ACC112 (cell line): ENCODE measurements around the gene PGLYRP4.

Experiments used
- H2AFZ ChIP-seq: fragments of 200-600 bp; sonication (generic); one replicate; pipeline ENCODE4 v1.6.0; 2017; ENCODE audit warnings: antibody characterized with exemption, low read length; ENCODE audit not compliant: unreplicated experiment
- H3K27ac ChIP-seq: fragments of 200-600 bp; sonication (generic); 2 replicates; pipeline ENCODE4 v1.5.1; 2014; ENCODE audit warnings: low read depth, mild to moderate bottlenecking, antibody characterized with exemption, low read length, moderate library complexity
- H3K27me3 ChIP-seq: fragments of 200-600 bp; sonication (generic); 2 replicates; pipeline ENCODE4 v1.6.1; 2014; ENCODE audit warnings: mild to moderate bottlenecking, antibody characterized with exemption, low read length, moderate library complexity, mixed read lengths; ENCODE audit not compliant: insufficient read depth
- H3K36me3 ChIP-seq: fragments of 200-600 bp; sonication (generic); 2 replicates; pipeline ENCODE4 v1.6.1; 2016; ENCODE audit warnings: mild to moderate bottlenecking, antibody characterized with exemption, low read length, moderate library complexity, mixed read lengths; ENCODE audit not compliant: insufficient read depth
- H3K4me1 ChIP-seq: fragments of 200-600 bp; sonication (generic); one replicate; pipeline ENCODE4 v1.6.1; 2016; ENCODE audit warnings: low read length, mixed read lengths; ENCODE audit not compliant: insufficient read depth, unreplicated experiment, control insufficient read depth
- H3K4me3 ChIP-seq: fragments of 200-600 bp; sonication (generic); 2 replicates; pipeline ENCODE4 v1.5.1; 2014; ENCODE audit warnings: mild to moderate bottlenecking, low read depth, low read length
- H3K79me2 ChIP-seq: fragments of 200-600 bp; sonication (generic); one replicate; pipeline ENCODE4 v1.6.0; 2016; ENCODE audit warnings: low read length; ENCODE audit not compliant: control insufficient read depth, unreplicated experiment, insufficient read depth

Gene PGLYRP4

GRCh38 chr1:153307221-153307600 lies 41.4 kb downstream of the PGLYRP4 start:
- Histone ChIP-seq H3K27me3 (no peaks in the 10 kb centered on the region; the same call in 1 of the 2 replicates), H3K27ac (no peak overlapping the region), H3K4me3 (no peak overlapping the region), H3K36me3 (no peaks in the 10 kb centered on the region), H3K79me2 (no peaks in the 10 kb centered on the region), H2AFZ (no peak overlapping the region), H3K4me1 (no peaks in the 10 kb centered on the region)

GRCh38 chr1:153306303-153307220 lies 42.1 kb downstream of the PGLYRP4 start:
- Histone ChIP-seq H3K4me1 (no peaks in the 10 kb centered on the region), H3K79me2 (no peaks in the 10 kb centered on the region), H3K36me3 (no peaks in the 10 kb centered on the region), H3K27me3 (peaks cover 6% of the 10 kb centered on the region; the same call in 1 of the 2 replicates), H3K27ac (no peak overlapping the region), H2AFZ (no peak overlapping the region), H3K4me3 (no peak overlapping the region)

GRCh38 chr1:153305682-153306081 lies 43.0 kb downstream of the PGLYRP4 start:
- Histone ChIP-seq H3K4me1 (no peaks in the 10 kb centered on the region), H3K4me3 (no peak overlapping the region), H3K27ac (no peak overlapping the region), H3K27me3 (peaks cover 10% of the 10 kb centered on the region), H3K79me2 (no peaks in the 10 kb centered on the region), H3K36me3 (no peaks in the 10 kb centered on the region), H2AFZ (no peak overlapping the region)

- Histone ChIP-seq H3K79me2 (no peaks in the 10 kb centered on the region), H3K4me3 (no peak overlapping the region), H3K4me1 (no peaks in the 10 kb centered on the region), H3K36me3 (no peaks in the 10 kb centered on the region), H3K27ac (no peak overlapping the region), H2AFZ (no peak overlapping the region), H3K27me3 (peaks cover 10% of the 10 kb centered on the region)
Measured at GRCh38 chr1:153302308-153302707, 46.3 kb downstream of the PGLYRP4 start.

- Histone ChIP-seq H2AFZ (no peak overlapping the region), H3K27me3 (no peaks in the 10 kb centered on the region; the same call in 1 of the 2 replicates), H3K4me1 (no peaks in the 10 kb centered on the region), H3K27ac (no peak overlapping the region), H3K36me3 (no peaks in the 10 kb centered on the region), H3K79me2 (no peaks in the 10 kb centered on the region), H3K4me3 (no peak overlapping the region)
Measured at GRCh38 chr1:153293851-153294250, 54.8 kb downstream of the PGLYRP4 start.

GRCh38 chr1:153293480-153293775 lies 55.2 kb downstream of the PGLYRP4 start:
- Histone ChIP-seq H3K27me3 (no peaks in the 10 kb centered on the region; the same call in 1 of the 2 replicates), H3K27ac (no peak overlapping the region), H3K4me3 (no peak overlapping the region), H3K79me2 (no peaks in the 10 kb centered on the region), H3K4me1 (no peaks in the 10 kb centered on the region), H2AFZ (no peak overlapping the region), H3K36me3 (no peaks in the 10 kb centered on the region)

- no peaks in the 10 kb centered on the region for H3K4me1 ChIP-seq
- no peak overlapping the region for H2AFZ ChIP-seq
- H3K4me3 ChIP-seq = no peak overlapping the region
- H3K27me3 ChIP-seq = no peaks in the 10 kb centered on the region; the same call in 1 of the 2 replicates
- no peaks in the 10 kb centered on the region for H3K36me3 ChIP-seq
- H3K27ac ChIP-seq = no peak overlapping the region
- H3K79me2 ChIP-seq = no peaks in the 10 kb centered on the region
Measured at GRCh38 chr1:153292740-153293479, 55.7 kb downstream of the PGLYRP4 start.

- Histone ChIP-seq H3K27ac (no peak overlapping the region), H2AFZ (no peak overlapping the region), H3K27me3 (no peaks in the 10 kb centered on the region; the same call in 1 of the 2 replicates), H3K4me3 (no peak overlapping the region), H3K79me2 (no peaks in the 10 kb centered on the region), H3K36me3 (no peaks in the 10 kb centered on the region), H3K4me1 (no peaks in the 10 kb centered on the region)
Measured at GRCh38 chr1:153292185-153292584, 56.5 kb downstream of the PGLYRP4 start.

GRCh38 chr1:153291514-153291913 lies 57.1 kb downstream of the PGLYRP4 start:
- no peaks in the 10 kb centered on the region for H3K36me3 ChIP-seq
- no peak overlapping the region for H2AFZ ChIP-seq
- H3K4me1 ChIP-seq = no peaks in the 10 kb centered on the region
- H3K27me3 ChIP-seq = no peaks in the 10 kb centered on the region; the same call in 1 of the 2 replicates
- H3K4me3 ChIP-seq = no peak overlapping the region
- no peaks in the 10 kb centered on the region for H3K79me2 ChIP-seq
- H3K27ac ChIP-seq = no peak overlapping the region

- Histone ChIP-seq H3K4me1 (no peaks in the 10 kb centered on the region), H3K27ac (no peak overlapping the region), H3K79me2 (no peaks in the 10 kb centered on the region), H3K27me3 (no peaks in the 10 kb centered on the region; the same call in 1 of the 2 replicates), H3K36me3 (no peaks in the 10 kb centered on the region), H2AFZ (no peak overlapping the region), H3K4me3 (no peak overlapping the region)
Measured at GRCh38 chr1:153288634-153289275, 59.9 kb downstream of the PGLYRP4 start.
